Measurements from ENCODE around the gene PCDHGA12.
A peak's percentile ranks its signal among the peaks of the same experiment; 100 is the strongest.
"Not testable (repeated sequence)": the region's sequence is repeated elsewhere in the genome, so short reads cannot be mapped to it uniquely, and the experiment has no call there.

The PCDHGA12 gene

GRCh38 chr5:141409598-141410306 is 20.6 kb upstream of the PCDHGA12 start:
- no peak for DNase-seq

- DNase-seq: no peak
These were observed 18.7 kb upstream of the PCDHGA12 start for GRCh38 chr5:141411575-141411974.

DNA sequence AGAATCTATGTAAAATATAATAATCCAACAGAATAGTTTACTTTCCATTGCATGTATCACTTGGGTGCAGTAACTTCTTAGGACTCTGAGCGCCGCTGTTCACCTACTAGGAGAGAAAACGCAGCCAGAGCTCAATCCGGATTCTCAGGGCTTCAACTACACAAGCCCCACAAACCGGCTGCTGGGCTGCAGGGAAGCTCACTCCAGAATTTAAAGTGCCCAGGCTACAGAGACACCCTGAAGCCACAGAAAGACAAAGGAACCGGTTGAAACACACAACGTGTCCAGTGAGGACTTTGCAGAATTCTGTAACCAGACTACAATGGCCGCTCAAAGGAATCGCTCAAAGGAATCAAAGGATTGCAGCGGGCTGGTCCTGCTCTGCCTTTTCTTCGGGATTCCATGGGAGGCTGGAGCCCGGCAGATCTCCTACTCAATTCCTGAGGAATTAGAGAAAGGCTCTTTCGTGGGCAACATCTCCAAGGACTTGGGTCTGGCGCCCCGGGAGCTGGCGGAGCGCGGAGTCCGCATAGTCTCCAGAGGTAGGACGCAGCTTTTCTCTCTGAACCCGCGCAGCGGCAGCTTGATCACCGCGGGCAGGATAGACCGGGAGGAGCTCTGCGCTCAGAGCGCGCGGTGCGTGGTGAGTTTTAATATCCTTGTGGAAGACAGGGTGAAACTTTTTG is 17.3 kb upstream of the PCDHGA12 start, which contains the start of gene PCDHGA10:
Gene PCDHGA10 (plus strand): TSS at position 134 of the 686 bp plus-strand sequence. CDS start 189 bp downstream, at position 323.
- peak in 3 of 5 donors; percentile 29 to 56 (median 55) for DNase-seq

DNA sequence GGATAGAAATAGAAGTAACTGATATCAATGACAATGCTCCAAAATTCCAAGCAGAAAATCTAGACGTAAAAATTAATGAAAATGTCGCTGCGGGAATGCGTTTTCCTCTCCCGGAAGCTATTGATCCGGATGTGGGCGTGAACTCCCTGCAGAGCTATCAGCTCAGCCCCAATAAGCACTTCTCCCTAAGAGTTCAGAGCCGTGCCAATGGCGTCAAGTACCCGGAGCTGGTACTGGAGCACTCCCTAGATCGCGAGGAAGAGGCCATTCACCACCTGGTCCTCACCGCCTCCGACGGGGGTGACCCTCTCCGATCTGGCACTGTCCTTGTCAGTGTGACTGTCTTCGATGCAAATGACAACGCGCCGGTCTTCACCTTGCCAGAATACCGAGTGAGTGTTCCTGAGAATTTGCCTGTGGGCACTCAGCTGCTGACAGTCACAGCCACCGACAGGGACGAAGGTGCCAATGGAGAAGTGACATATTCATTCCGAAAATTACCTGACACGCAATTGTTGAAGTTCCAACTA is 16.7 kb upstream of the PCDHGA12 start:
- no peak for DNase-seq

- DNase-seq: not testable (repeated sequence)
These were observed 15.6 kb upstream of the PCDHGA12 start for GRCh38 chr5:141414548-141415274.

DNA sequence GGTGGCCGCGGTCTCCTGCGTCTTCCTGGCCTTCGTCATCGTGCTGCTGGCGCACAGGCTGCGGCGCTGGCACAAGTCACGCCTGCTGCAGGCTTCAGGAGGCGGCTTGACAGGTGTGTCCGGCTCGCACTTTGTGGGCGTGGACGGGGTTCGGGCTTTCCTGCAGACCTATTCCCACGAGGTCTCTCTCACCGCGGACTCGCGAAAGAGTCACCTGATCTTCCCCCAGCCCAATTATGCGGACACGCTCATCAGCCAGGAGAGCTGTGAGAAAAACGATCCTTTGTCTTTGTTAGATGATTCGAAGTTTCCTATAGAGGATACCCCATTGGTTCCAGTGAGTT is 15.1 kb upstream of the PCDHGA12 start:
- not testable (repeated sequence) for DNase-seq

DNA sequence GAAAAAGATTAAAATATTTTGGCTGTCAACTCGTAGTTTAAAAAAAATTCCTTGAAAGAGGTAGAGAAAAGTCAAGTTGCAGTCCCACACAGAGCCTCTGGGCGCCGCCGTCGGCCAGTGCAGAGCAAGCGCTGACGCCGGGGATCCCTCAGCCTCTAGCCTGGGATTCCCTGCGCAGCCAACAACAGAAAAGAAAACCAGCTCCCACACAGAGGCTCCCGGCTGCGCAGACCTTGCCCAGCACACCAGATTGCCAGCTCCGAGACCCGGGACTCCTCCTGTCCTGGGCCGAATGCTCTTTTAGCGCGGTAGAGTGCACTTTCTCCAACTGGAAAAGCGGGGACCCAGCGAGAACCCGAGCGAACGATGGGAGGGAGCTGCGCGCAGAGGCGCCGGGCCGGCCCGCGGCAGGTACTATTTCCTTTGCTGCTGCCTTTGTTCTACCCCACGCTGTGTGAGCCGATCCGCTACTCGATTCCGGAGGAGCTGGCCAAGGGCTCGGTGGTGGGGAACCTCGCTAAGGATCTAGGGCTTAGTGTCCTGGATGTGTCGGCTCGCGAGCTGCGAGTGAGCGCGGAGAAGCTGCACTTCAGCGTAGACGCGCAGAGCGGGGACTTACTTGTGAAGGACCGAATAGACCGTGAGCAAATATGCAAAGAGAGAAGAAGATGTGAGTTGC is 12.7 kb upstream of the PCDHGA12 start, which contains the start of gene PCDHGB7:
Gene PCDHGB7 (plus strand): TSS at position 184 of the 679 bp plus-strand sequence. CDS start 183 bp downstream, at position 367.
- DNase-seq: peak in 2 of 5 donors; percentile 31 to 36

DNA sequence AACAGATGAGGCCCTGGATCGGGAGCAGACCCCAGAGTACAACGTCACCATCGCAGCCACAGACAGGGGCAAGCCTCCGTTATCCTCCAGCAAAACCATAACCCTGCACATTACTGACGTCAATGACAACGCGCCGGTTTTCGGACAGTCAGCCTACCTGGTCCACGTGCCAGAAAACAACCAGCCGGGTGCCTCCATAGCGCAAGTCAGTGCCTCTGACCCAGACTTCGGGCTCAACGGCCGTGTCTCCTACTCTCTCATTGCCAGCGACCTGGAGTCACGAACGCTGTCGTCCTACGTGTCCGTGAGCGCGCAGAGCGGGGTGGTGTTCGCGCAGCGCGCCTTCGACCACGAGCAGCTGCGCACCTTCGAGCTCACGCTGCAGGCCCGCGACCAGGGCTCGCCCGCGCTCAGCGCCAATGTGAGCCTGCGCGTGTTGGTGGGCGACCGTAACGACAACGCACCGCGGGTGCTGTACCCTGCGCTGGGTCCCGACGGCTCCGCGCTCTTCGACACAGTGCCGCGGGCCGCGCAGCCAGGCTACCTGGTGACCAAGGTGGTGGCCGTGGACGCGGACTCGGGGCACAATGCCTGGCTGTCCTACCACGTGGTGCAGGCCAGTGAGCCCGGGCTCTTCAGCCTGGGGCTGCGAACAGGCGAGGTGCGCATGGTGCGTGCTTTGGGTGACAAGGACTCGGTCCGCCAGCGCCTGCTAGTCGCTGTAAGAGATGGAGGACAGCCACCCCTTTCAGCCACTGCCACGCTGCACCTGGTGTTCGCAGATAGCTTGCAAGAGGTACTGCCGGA is 11.0 kb upstream of the PCDHGA12 start:
- DNase-seq: no peak

DNA sequence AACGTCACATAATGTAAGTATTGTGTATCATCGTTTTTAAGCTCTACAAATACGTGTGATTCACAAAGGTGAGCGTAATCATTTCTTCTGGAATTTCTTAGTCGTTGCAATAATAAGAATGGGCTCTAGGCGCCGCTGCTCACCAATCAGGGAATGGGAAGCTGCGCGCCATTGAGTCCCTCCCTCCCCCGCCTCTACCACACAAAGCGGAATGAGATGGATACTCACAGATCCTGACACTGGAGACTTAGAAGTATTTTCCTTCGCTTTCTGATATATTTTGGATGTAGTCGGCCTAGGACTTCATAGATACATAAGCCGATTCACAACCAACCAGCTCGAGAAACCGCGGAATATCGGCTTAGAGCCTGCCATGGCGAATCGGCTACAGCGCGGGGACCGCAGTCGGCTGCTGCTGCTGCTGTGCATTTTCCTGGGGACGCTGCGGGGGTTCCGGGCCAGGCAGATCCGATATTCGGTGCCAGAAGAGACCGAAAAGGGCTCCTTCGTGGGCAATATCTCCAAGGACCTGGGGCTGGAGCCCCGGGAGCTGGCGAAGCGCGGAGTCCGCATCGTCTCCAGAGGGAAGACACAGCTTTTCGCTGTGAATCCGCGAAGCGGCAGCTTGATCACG is 9.3 kb upstream of the PCDHGA12 start, which contains the start of gene PCDHGA11:
Gene PCDHGA11 (plus strand): TSS at position 197 of the 634 bp plus-strand sequence. CDS start 177 bp downstream, at position 374.
- DNase-seq: peak in 2 of 5 donors; percentile 27 to 35

DNA sequence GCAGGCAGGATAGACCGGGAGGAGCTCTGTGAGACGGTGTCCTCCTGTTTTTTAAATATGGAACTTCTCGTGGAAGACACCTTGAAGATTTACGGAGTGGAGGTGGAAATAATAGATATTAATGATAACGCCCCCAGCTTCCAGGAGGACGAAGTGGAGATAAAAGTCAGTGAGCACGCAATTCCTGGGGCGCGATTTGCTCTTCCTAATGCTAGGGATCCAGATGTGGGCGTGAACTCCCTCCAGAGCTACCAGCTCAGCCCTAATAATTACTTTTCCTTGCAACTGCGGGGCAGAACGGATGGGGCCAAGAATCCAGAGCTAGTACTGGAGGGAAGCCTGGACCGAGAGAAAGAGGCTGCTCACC is 8.8 kb upstream of the PCDHGA12 start:
- no peak for DNase-seq

- DNase-seq: no peak
These were observed 7.5 kb upstream of the PCDHGA12 start for GRCh38 chr5:141422742-141423291.

GRCh38 chr5:141427783-141428426 is 2.4 kb upstream of the PCDHGA12 start:
- DNase-seq: no peak

GRCh38 chr5:141431286-141431685 is 979 bp downstream of the PCDHGA12 start:
- DNase-seq: no peak

DNA sequence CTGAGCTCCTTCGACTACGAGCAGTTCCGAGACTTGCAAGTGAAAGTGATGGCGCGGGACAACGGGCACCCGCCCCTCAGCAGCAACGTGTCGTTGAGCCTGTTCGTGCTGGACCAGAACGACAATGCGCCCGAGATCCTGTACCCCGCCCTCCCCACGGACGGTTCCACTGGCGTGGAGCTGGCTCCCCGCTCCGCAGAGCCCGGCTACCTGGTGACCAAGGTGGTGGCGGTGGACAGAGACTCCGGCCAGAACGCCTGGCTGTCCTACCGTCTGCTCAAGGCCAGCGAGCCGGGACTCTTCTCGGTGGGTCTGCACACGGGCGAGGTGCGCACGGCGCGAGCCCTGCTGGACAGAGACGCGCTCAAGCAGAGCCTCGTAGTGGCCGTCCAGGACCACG is 2.0 kb downstream of the PCDHGA12 start:
- DNase-seq: not testable (repeated sequence)

DNA sequence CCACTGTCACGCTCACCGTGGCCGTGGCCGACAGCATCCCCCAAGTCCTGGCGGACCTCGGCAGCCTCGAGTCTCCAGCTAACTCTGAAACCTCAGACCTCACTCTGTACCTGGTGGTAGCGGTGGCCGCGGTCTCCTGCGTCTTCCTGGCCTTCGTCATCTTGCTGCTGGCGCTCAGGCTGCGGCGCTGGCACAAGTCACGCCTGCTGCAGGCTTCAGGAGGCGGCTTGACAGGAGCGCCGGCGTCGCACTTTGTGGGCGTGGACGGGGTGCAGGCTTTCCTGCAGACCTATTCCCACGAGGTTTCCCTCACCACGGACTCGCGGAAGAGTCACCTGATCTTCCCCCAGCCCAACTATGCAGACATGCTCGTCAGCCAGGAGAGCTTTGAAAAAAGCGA is 2.4 kb downstream of the PCDHGA12 start:
- not testable (repeated sequence) for DNase-seq

DNA sequence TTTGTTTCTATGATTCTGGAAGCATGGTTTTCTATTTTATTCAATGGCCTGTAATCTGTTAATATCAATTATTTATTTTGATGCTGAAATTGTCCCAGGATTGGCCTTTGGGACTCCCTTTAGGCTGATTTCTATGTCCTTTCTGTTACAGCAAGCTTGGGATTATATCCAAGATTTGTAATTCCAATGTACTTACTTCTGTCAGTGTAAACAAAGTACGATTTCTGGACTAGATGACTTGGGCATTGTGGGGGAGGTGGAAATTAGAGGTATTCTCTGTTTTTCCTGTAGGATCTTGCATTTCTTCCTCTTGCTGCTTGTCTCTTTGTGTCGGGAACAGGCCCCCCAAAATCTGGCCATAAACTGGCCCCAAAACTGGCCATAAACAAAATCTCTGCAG is 3.7 kb downstream of the PCDHGA12 start:
- DNase-seq: no peak

- no peak for DNase-seq
These were observed 6.9 kb downstream of the PCDHGA12 start for GRCh38 chr5:141437221-141437620.

DNA sequence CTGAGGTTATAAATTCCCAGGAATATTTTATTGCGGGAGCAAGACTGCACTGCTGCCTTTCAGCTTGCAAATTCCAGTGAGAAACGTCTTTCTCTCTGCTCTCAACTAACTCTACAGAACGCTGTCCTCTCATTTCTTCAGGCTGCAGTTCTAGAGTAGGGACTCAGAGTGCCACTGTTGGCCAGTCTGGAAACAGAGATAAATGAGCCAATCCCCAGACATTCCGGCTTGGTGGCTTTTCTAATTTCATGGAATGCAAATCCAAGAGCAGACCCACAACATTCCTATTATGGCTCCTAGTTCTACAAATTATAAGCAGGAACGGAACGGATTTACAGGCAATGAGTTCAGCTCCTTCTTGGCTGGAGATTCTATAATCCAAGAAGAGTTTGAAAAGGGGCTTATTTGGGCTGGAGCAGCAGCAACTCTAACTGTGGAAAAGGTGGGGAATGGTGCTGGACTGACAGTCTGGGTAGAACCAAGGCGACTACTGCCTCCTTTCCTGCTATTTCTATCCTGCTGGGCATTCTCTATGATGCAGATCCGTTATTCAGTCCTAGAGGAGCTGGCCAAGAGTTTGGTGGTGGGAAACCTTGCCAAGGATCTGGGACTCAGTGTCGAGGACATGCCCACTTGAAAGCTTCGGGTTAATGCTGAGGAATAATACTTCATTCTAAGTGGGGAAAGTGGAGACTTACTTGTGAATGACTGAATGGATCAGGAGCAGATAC is 9.3 kb downstream of the PCDHGA12 start:
- DNase-seq: no peak

GRCh38 chr5:141440341-141440740 is 10.0 kb downstream of the PCDHGA12 start:
- no peak for DNase-seq
